RWPE1 (cell line): ENCODE data around the gene C18orf32.

Experiments
- CTCF ChIA-PET: fragments of 350-600 bp; sonication (Branson Sonifier 250); formaldehyde crosslinking; extraction: SDS; loops from one replicate; lab custom pipeline; 2021; lab: Yijun Ruan, JAX
- POLR2A ChIA-PET: fragments of 400-600 bp; formaldehyde crosslinking; extraction: SDS; loops from one replicate; lab custom pipeline; 2020; ENCODE audit warnings: antibody characterized with exemption; ENCODE audit not compliant: low non-redundant PET; lab: Yijun Ruan, JAX
- DNase-seq: peaks from one replicate; pipeline ENCODE4 v3.0.0; 2012; ENCODE audit warnings: low spot score
- H3K27ac ChIP-seq: fragments of 450-650 bp; 2 replicates; pipeline ENCODE4 v1.5.1; 2017
- CTCF ChIP-seq: fragments of 450-650 bp; conservative IDR thresholded peaks from 2 replicates; pipeline ENCODE4 v1.5.1; 2017; ENCODE audit warnings: low read depth, mild to moderate bottlenecking

Gene C18orf32

GRCh38 chr18:49446481-49446880, 40.6 kb downstream of the C18orf32 start:
- POLR2A ChIA-PET = no interaction called here
- TF ChIP-seq CTCF = no peak
- H3K27ac ChIP-seq = no peak overlapping the region
- CTCF ChIA-PET = interaction anchor here (0.5 kb wide), 1 partner anchor 1732 kb away, joined by 6 read pairs; no protein-coding TSS in a partner anchor
- DNase-seq = no peak

GRCh38 chr18:49444581-49444980, 42.5 kb downstream of the C18orf32 start:
- H3K27ac ChIP-seq = no peak overlapping the region
- no peak for DNase-seq
- TF ChIP-seq CTCF = no peak
- ChIA-PET CTCF (no interaction called here), POLR2A (no interaction called here)

GRCh38 chr18:49443837-49444236, 43.2 kb downstream of the C18orf32 start:
- H3K27ac ChIP-seq = no peak overlapping the region
- DNase-seq = no peak
- no peak for TF ChIP-seq CTCF
- POLR2A ChIA-PET = no interaction called here
- CTCF ChIA-PET = no interaction called here

- ChIA-PET POLR2A (no interaction called here), CTCF (no interaction called here)
- no peak overlapping the region for H3K27ac ChIP-seq
- no peak for DNase-seq
- no peak for TF ChIP-seq CTCF
Observed at GRCh38 chr18:49441338-49441938, 45.6 kb downstream of the C18orf32 start.

- TF ChIP-seq CTCF = no peak
- DNase-seq = no peak
- CTCF ChIA-PET = no interaction called here
- no peak overlapping the region for H3K27ac ChIP-seq
- POLR2A ChIA-PET = no interaction called here
Observed at GRCh38 chr18:49435170-49435569, 51.9 kb downstream of the C18orf32 start.

- ChIA-PET CTCF (no interaction called here), POLR2A (interaction anchor here (0.7 kb wide), 1 partner anchor 479 kb away, joined by 10 read pairs; no protein-coding TSS in a partner anchor)
- no peak overlapping the region for H3K27ac ChIP-seq
- no peak for DNase-seq
- TF ChIP-seq CTCF = no peak
Observed at GRCh38 chr18:49432602-49433001, 54.4 kb downstream of the C18orf32 start.
